HepG2 (cell line): Measurements from ENCODE around the gene FTSJ1. TPM values are rescaled to one million over a fixed set of nuclear protein-coding genes. Genes with fewer than 3 reads are reported as not detected.

Experiments used
- ATAC-seq: fragments of 200-7000 bp; cut with Tn5 transposase; 3 replicates; pipeline ENCODE4 v1.9.1; 2020; ENCODE audit warnings: mild to moderate bottlenecking, moderate library complexity
- BruUV-seq: library from RNA; stranded (reverse); fragments of 400-500 nt; replicated peaks from 2 replicates; lab custom pipeline; 2021; lab: Mats Ljungman, UMichigan
- CTCF ChIA-PET: fragments of 300-600 bp; formaldehyde crosslinking; extraction: SDS; loops from one replicate; lab custom pipeline; 2021; ENCODE audit warnings: low total read pairs, inconsistent platforms, low intra/inter-chr PET ratio; lab: Yijun Ruan, JAX
- POLR2A ChIA-PET: fragments of 350-600 bp; sonication (Branson Sonifier 250); formaldehyde crosslinking; loops from one replicate; lab custom pipeline; 2020; ENCODE audit warnings: antibody characterized with exemption, inconsistent platforms; lab: Yijun Ruan, JAX
- DNase-seq: peaks from one replicate; pipeline ENCODE4 v3.0.0-alpha.2; 2015; ENCODE audit warnings: low spot score
- FAIRE-seq: peaks from 3 replicates; lab custom pipeline; 2011; peaks lifted over from hg19 to GRCh38; lab: Jason Lieb, UNC
- H2AFZ ChIP-seq: one replicate; pipeline ENCODE4 v1.6.1; 2011; ENCODE audit warnings: low read length, inconsistent platforms
- H3K27ac ChIP-seq: fragments of 300-600 bp; 3 replicates; pipeline ENCODE4 v1.8.0; 2011; ENCODE audit warnings: mixed run types, mild to moderate bottlenecking, mixed read lengths, low read length, inconsistent platforms; ENCODE audit not compliant: insufficient read depth; ENCODE audit errors: extremely low read length
- H3K27me3 ChIP-seq, 2 experiments: fragments of 200-600 bp in 1 of 2; 2 replicates in 1 of 2; 3 replicates in 1 of 2; pipeline versions ENCODE4 v1.6.0 to v1.8.0; 2011; ENCODE audit warnings: low read length in 2 of 2, mild to moderate bottlenecking in 2 of 2, moderate library complexity in 2 of 2, inconsistent platforms in 1 of 2; ENCODE audit not compliant: insufficient read depth in 2 of 2, control insufficient read depth in 1 of 2
- H3K36me3 ChIP-seq, 2 experiments: fragments of 200-600 bp in 1 of 2; replicated peaks in 1 of 2; 2 replicates in 1 of 2; 3 replicates in 1 of 2; pipeline versions ENCODE4 v1.5.1 to v1.8.0; 2011; ENCODE audit warnings: low read length in 2 of 2, inconsistent platforms in 1 of 2; ENCODE audit not compliant: insufficient read depth in 2 of 2, control insufficient read depth in 1 of 2
- H3K4me1 ChIP-seq: 2 replicates; pipeline ENCODE4 v1.5.1; 2012; ENCODE audit warnings: low read length, inconsistent platforms; ENCODE audit not compliant: insufficient read depth
- H3K4me2 ChIP-seq: 2 replicates; pipeline ENCODE4 v1.6.0; 2011; ENCODE audit warnings: low read depth, low read length, inconsistent platforms
- H3K4me3 ChIP-seq, 3 experiments: fragments of 200-600 bp in 1 of 3; sonication (generic), shearing (Covaris generic) in 1 of 3; replicated peaks in 1 of 3; 2 replicates each; pipeline ENCODE4 v1.5.1; 2011 to 2016; ENCODE audit warnings: low read length in 3 of 3, inconsistent platforms in 2 of 3, low read depth in 2 of 3, mild to moderate bottlenecking in 2 of 3, control low read depth in 1 of 3, mixed read lengths in 1 of 3; ENCODE audit not compliant: insufficient read depth in 1 of 3
- H3K79me2 ChIP-seq: one replicate; pipeline ENCODE4 v1.6.1; 2011; ENCODE audit warnings: low read length, inconsistent platforms; ENCODE audit not compliant: insufficient read depth
- H3K9ac ChIP-seq: 2 replicates; pipeline ENCODE4 v1.6.0; 2011; ENCODE audit warnings: mild to moderate bottlenecking, low read depth, low read length, inconsistent platforms; ENCODE audit not compliant: insufficient read depth
- H3K9me3 ChIP-seq: 2 replicates; pipeline ENCODE4 v1.5.1; 2012; ENCODE audit warnings: mild to moderate bottlenecking, low read length
- H4K20me1 ChIP-seq: 2 replicates; pipeline ENCODE4 v1.6.0; 2011; ENCODE audit warnings: inconsistent platforms, mild to moderate bottlenecking, low read length, moderate library complexity; ENCODE audit not compliant: insufficient read depth
- CCDC6 ChIP-seq: sonication (generic); formaldehyde crosslinking; IDR thresholded peaks from 2 replicates; pipeline ENCODE4 v1.8.1; 2022; ENCODE audit warnings: mild to moderate bottlenecking, missing genetic modification reagents, moderate library complexity
- GABPA ChIP-seq, 2 experiments: IDR thresholded peaks; 2 replicates each; pipeline ENCODE4 v1.6.1; 2011 to 2016; ENCODE audit warnings: low read depth in 2 of 2, low read length in 1 of 2, missing biosample characterization in 1 of 2, missing genetic modification characterization in 1 of 2
- NR2F1 ChIP-seq, 2 experiments: fragments of 450-650 bp in 1 of 2; formaldehyde crosslinking in 1 of 2; IDR thresholded peaks; 2 replicates each; pipeline versions ENCODE4 v1.5.0 to v1.6.1; 2016 to 2020; ENCODE audit warnings: mild to moderate bottlenecking in 1 of 2, missing compliant biosample characterization in 1 of 2, missing genetic modification reagents in 1 of 2, moderate library complexity in 1 of 2
- SALL1 ChIP-seq: sonication (generic); formaldehyde crosslinking; IDR thresholded peaks from 2 replicates; pipeline ENCODE4 v1.8.0; 2022; ENCODE audit warnings: mild to moderate bottlenecking, missing genetic modification reagents
- SIX4 ChIP-seq: sonication (generic); formaldehyde crosslinking; IDR thresholded peaks from 2 replicates; pipeline ENCODE4 v1.4.0; 2020; ENCODE audit warnings: missing genetic modification reagents
- SMC3 ChIP-seq: IDR thresholded peaks from 2 replicates; pipeline ENCODE4 v1.6.1; 2011; ENCODE audit warnings: low read length, improper control_type of control experiment
- THYN1 ChIP-seq: sonication (generic); formaldehyde crosslinking; IDR thresholded peaks from 2 replicates; pipeline ENCODE4 v1.8.1; 2023; ENCODE audit warnings: low read depth, mild to moderate bottlenecking, moderate library complexity, missing genetic modification reagents, borderline replicate concordance
- TSC22D2 ChIP-seq: sonication (generic); formaldehyde crosslinking; IDR thresholded peaks from 2 replicates; pipeline ENCODE4 v1.5.1; 2020; ENCODE audit warnings: missing genetic modification reagents, mild to moderate bottlenecking, borderline replicate concordance
- WGBS: methylation state at CpG from one replicate; pipeline ENCODE4 v1.1.6; 2017; ENCODE audit warnings: low lambda C conversion rate; 5-methylcytosine and 5-hydroxymethylcytosine counted together
- in situ Hi-C: cut with HindIII; loops from 2 replicates; pipeline ENCODE4 v1.10.0; 2017; ENCODE audit warnings: low pct_unique_long_range_greater_than_20kb; ENCODE audit not compliant: extremely low pct_ligation_motif_present
- intact Hi-C: fragments of 100-400 bp; cut with micrococcal nuclease; formaldehyde crosslinking; loops from one replicate; pipeline ENCODE4 v1.10.0; 2022; ENCODE audit not compliant: unreplicated experiment
- polyA plus RNA-seq, 8 experiments: library from polyadenylated mRNA; depleted of rRNA in 3 of 8; stranded (reverse) in 7 of 8; unstranded in 1 of 8; fragments of >200 nt; fragmentation: Illumina TruSeq in 4 of 8; extraction: Trizol in 4 of 8; gene quantifications; 2 replicates each; pipeline versions ENCODE4 v1.2.1 to v1.2.3, GENCODE V29; 2011 to 2016; ENCODE audit warnings: low read depth in 4 of 8, missing spikeins in 1 of 8, mixed read lengths in 1 of 8; ENCODE audit not compliant: insufficient read depth in 1 of 8
- total RNA-seq, 5 experiments: library from RNA; depleted of rRNA; stranded (reverse); fragments of >200 nt; fragmentation: Illumina TruSeq; extraction: Trizol; gene quantifications; 2 replicates each; pipeline ENCODE4 v1.2.3, GENCODE V29; 2016; ENCODE audit warnings: low read depth in 1 of 5
- TF ChIP-seq, protein P1 (sequence below): sonication (generic); formaldehyde crosslinking; IDR thresholded peaks from 2 replicates; pipeline ENCODE4 v1.4.0; 2020; ENCODE audit warnings: missing genetic modification reagents

The FTSJ1 gene
- total and polyA plus RNA-seq, 2 of the 13 experiments (the other 11 are each of a cell fraction or from before 2014, with no cell fraction given), result 30.3 to 37.9 TPM

DNA sequence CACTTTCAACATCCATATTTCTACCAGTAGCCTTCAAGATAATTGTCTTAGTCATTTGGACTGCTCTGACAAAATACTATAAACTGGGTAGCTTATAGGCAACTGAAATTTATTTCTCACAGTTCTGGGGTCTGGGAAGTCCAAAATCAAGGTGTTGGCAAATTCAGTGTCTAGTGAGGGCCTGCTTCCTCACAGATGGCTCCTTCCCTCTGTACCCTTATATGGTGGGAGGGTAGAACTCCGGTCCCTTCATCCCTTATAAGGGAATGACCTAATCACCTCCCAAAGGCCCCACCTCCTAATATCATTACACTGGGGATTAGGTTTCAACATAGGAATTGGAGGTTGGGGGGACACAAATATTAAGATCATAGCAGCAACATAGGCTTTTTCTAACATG is 56.2 kb downstream of the FTSJ1 start:
- POLR2A ChIA-PET, result interaction anchor here (2.1 kb wide), 1 partner anchor 10 kb away, joined by 6 read pairs; the partner anchor contains the start of gene EBP
- 100% methylated on average over 1 of the region's 1 CpG for whole genome bisulfite sequencing
- intact Hi-C loops, result loop anchor here (10.0 kb wide), 1 partner anchor 57 kb away; the partner anchor contains the start of genes FTSJ1 and SLC38A5
- H2AFZ ChIP-seq, result no peak overlapping the region
- no peaks in the 10 kb centered on the region for H3K27me3 ChIP-seq
- no peaks in the 10 kb centered on the region for H3K79me2 ChIP-seq
- TF ChIP-seq SALL1 (CRISPR knock-in tag) (no peak), NR2F1 (CRISPR knock-in tag; IDR thresholded peaks at IDR 0.05) (no peak), TSC22D2 (CRISPR knock-in tag) (no peak), SMC3 (no peak), GABPA (IDR thresholded peaks at IDR 0.05; ENCODE audit: low read depth, low read length) (no peak), GABPA (CRISPR knock-in tag; IDR thresholded peaks at IDR 0.05; ENCODE audit: low read depth) (no peak), SIX4 (CRISPR knock-in tag) (no peak), CCDC6 (CRISPR knock-in tag) (no peak), THYN1 (no peak)
- TF ChIP-seq, protein P1, sequence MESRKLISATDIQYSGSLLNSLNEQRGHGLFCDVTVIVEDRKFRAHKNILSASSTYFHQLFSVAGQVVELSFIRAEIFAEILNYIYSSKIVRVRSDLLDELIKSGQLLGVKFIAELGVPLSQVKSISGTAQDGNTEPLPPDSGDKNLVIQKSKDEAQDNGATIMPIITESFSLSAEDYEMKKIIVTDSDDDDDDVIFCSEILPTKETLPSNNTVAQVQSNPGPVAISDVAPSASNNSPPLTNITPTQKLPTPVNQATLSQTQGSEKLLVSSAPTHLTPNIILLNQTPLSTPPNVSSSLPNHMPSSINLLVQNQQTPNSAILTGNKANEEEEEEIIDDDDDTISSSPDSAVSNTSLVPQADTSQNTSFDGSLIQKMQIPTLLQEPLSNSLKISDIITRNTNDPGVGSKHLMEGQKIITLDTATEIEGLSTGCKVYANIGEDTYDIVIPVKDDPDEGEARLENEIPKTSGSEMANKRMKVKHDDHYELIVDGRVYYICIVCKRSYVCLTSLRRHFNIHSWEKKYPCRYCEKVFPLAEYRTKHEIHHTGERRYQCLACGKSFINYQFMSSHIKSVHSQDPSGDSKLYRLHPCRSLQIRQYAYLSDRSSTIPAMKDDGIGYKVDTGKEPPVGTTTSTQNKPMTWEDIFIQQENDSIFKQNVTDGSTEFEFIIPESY (CRISPR knock-in tag), result no peak
- TF ChIP-seq, all 625 proteins: peak for 0
- in situ Hi-C loops, result no loop called here
- Histone ChIP-seq H3K4me3 (no peak overlapping the region), H3K4me2 (no peak overlapping the region), H3K9me3 (no peaks in the 10 kb centered on the region), H3K4me1 (peaks cover 9% of the 10 kb centered on the region), H4K20me1 (no peaks in the 10 kb centered on the region), H3K9ac (no peak overlapping the region), H3K36me3 (peaks cover 1 to 7% of the 10 kb centered on the region in 2 experiments; a peak in 2 of 5 replicates), H3K27ac (no peak overlapping the region)
- FAIRE-seq, result no peak
- DNase-seq, result no peak
- CTCF ChIA-PET, result no interaction called here
- no TSS peak for BruUV-seq
- no peak for ATAC-seq
